Left lung (tissue), 10 donors: ENCODE results near the gene POLDIP3. TPM values are rescaled to one million over a fixed set of nuclear protein-coding genes. Genes with fewer than 3 reads are reported as not detected.
A peak's percentile ranks its signal among the peaks of the same experiment; 100 is the strongest.

Experiments
- ATAC-seq: fragments of 200-7000 bp; cut with Tn5 transposase; one replicate; pipeline ENCODE4 v1.9.1; 2020; ENCODE audit warnings: moderate library complexity
- DNase-seq, 4 donors: peaks; one replicate each; pipeline ENCODE4 v3.0.0-alpha.2; 2013 to 2020
- H3K27ac ChIP-seq, 2 donors: fragments of 200-600 bp; sonication (generic) in 1 of 2; one replicate each; pipeline versions ENCODE4 v1.5.0 to v1.8.0; 2020 to 2021
- H3K27me3 ChIP-seq, 2 donors: fragments of 200-600 bp; sonication (generic) in 1 of 2; one replicate each; pipeline versions ENCODE4 v1.5.0 to v1.8.0; 2020 to 2021
- H3K36me3 ChIP-seq, 2 donors: fragments of 200-600 bp; sonication (generic) in 1 of 2; one replicate each; pipeline versions ENCODE4 v1.5.0 to v1.8.0; 2020 to 2021
- H3K4me1 ChIP-seq, 2 donors: fragments of 200-600 bp; one replicate each; pipeline ENCODE4 v1.8.0; 2021
- H3K4me3 ChIP-seq, 2 donors: fragments of 200-600 bp; sonication (generic) in 1 of 2; one replicate each; pipeline versions ENCODE4 v1.5.0 to v1.8.0; 2020 to 2021; ENCODE audit warnings: mild to moderate bottlenecking in 1 of 2
- H3K9me3 ChIP-seq, 2 donors: fragments of 200-600 bp; sonication (generic) in 1 of 2; one replicate each; pipeline versions ENCODE4 v1.5.0 to v1.8.0; 2020 to 2021
- intact Hi-C, 2 donors: fragments of 100-400 bp; cut with DNase I; formaldehyde crosslinking; loops; one replicate each; pipeline versions ENCODE4 v1.11.2 to v1.14.2; 2022
- polyA plus RNA-seq, 6 donors: library from polyadenylated mRNA; unstranded; fragments of 120-200 nt; gene quantifications; one replicate each; pipeline ENCODE4 v1.2.1, GENCODE V29; 2013; ENCODE audit not compliant: insufficient read length in 6 of 6
- total RNA-seq, 2 donors: library from RNA; stranded (reverse); fragmentation: NEBNext Ultra II Directional; extraction: Animal tissue kit (Norgen Biotek cat#: 25700); gene quantifications; one replicate each; pipeline ENCODE4 v1.2.1, GENCODE V29; 2021
- TF ChIP-seq, protein P1 (sequence below), 2 donors: fragments of 200-600 bp; sonication (generic) in 1 of 2; IDR thresholded peaks; one replicate each; pipeline versions ENCODE4 v1.5.0 to v1.8.0; 2021; ENCODE audit warnings: antibody characterized with exemption in 2 of 2
- donor health status: DM: no; HTN: yes; CAD: no.
- donor health status: DM: no; HTN: no; CAD: no.

POLDIP3 gene
- total and polyA plus RNA-seq, 8 donors = 56.6 to 126 (median 108) TPM

GRCh38 chr22:42623301-42623751 lies 8.6 kb upstream of the POLDIP3 start:
- intact Hi-C loops = no loop called here
- TF ChIP-seq, protein P1, sequence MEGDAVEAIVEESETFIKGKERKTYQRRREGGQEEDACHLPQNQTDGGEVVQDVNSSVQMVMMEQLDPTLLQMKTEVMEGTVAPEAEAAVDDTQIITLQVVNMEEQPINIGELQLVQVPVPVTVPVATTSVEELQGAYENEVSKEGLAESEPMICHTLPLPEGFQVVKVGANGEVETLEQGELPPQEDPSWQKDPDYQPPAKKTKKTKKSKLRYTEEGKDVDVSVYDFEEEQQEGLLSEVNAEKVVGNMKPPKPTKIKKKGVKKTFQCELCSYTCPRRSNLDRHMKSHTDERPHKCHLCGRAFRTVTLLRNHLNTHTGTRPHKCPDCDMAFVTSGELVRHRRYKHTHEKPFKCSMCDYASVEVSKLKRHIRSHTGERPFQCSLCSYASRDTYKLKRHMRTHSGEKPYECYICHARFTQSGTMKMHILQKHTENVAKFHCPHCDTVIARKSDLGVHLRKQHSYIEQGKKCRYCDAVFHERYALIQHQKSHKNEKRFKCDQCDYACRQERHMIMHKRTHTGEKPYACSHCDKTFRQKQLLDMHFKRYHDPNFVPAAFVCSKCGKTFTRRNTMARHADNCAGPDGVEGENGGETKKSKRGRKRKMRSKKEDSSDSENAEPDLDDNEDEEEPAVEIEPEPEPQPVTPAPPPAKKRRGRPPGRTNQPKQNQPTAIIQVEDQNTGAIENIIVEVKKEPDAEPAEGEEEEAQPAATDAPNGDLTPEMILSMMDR (IDR thresholded peaks at IDR 0.05) = no peak
- H3K27ac ChIP-seq = peak overlapping the region in 1 of 2 donors; percentile 50
- peaks cover 0 to 79% of the 10 kb centered on the region in 2 donors for H3K36me3 ChIP-seq
- H3K9me3 ChIP-seq = no peaks in the 10 kb centered on the region
- peaks cover 0 to 29% of the 10 kb centered on the region in 2 donors for H3K4me1 ChIP-seq
- H3K4me3 ChIP-seq = no peak overlapping the region
- DNase-seq = peak in 1 of 4 donors; percentile 83
- ATAC-seq = no peak
- H3K27me3 ChIP-seq = no peaks in the 10 kb centered on the region

GRCh38 chr22:42622061-42622710 lies 7.5 kb upstream of the POLDIP3 start:
- TF ChIP-seq, protein P1 (IDR thresholded peaks at IDR 0.05) = no peak
- H3K27ac ChIP-seq = no peak overlapping the region
- peak in 1 of 4 donors; percentile 71 for DNase-seq
- H3K4me1 ChIP-seq = peaks cover 0 to 29% of the 10 kb centered on the region in 2 donors
- H3K4me3 ChIP-seq = no peak overlapping the region
- intact Hi-C loops = no loop called here
- H3K9me3 ChIP-seq = no peaks in the 10 kb centered on the region
- ATAC-seq = no peak
- no peaks in the 10 kb centered on the region for H3K27me3 ChIP-seq
- H3K36me3 ChIP-seq = peaks cover 0 to 68% of the 10 kb centered on the region in 2 donors

DNA sequence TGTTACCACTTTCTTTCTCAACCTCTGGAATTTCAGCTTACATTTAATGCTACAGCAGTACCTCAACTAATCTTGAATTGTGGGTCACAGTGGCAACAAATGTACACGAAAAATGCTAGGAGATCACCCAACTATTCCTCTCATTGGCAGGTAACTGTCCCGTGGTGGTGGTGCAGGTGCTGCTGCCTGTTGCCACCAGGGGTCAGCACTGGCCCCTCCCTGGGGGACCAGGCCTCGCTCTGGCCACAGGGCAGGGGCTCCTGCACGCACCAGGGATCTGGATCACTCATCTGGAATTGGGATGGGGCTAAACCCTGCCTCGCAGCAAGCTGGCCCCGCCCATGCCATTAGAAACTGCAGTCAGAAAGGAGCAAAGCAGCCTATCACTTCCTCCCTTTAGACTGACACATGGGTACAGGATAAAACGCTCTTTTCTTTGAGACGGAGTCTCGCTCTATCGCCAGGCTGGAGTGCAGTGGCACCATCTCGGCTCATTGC lies 6.9 kb upstream of the POLDIP3 start:
- peak in 1 of 4 donors; percentile 88 for DNase-seq
- H3K4me1 ChIP-seq = peaks cover 0 to 33% of the 10 kb centered on the region in 2 donors
- ATAC-seq = peak; percentile 81
- no peaks in the 10 kb centered on the region for H3K27me3 ChIP-seq
- TF ChIP-seq, protein P1 (IDR thresholded peaks at IDR 0.05) = peak; percentile 73 to 85
- H3K36me3 ChIP-seq = peaks cover 0 to 61% of the 10 kb centered on the region in 2 donors
- H3K27ac ChIP-seq = no peak overlapping the region
- no peaks in the 10 kb centered on the region for H3K9me3 ChIP-seq
- no peak overlapping the region for H3K4me3 ChIP-seq
- intact Hi-C loops = no loop called here

- no peak overlapping the region for H3K27ac ChIP-seq
These were observed 5.4 kb upstream of the POLDIP3 start for GRCh38 chr22:42620084-42620483.

More at GRCh38 chr22:42620084-42620483, 5.4 kb upstream of the POLDIP3 start:
- H3K9me3 ChIP-seq = no peaks in the 10 kb centered on the region
- TF ChIP-seq, protein P1 (IDR thresholded peaks at IDR 0.05) = no peak
- peaks cover 0 to 47% of the 10 kb centered on the region in 2 donors for H3K36me3 ChIP-seq
- DNase-seq (no peak), ATAC-seq (no peak)
- no peak overlapping the region for H3K4me3 ChIP-seq
- H3K4me1 ChIP-seq = peaks cover 0 to 47% of the 10 kb centered on the region in 2 donors
- no peaks in the 10 kb centered on the region for H3K27me3 ChIP-seq
- intact Hi-C loops = no loop called here
